Fibroblast of pulmonary artery (primary cell): ENCODE data around the gene MC5R.

Experiments
- DNase-seq: peaks from one replicate; pipeline ENCODE4 v3.0.0-alpha.2; 2010; ENCODE audit warnings: low read depth
- H3K4me3 ChIP-seq: replicated peaks from 2 replicates; pipeline ENCODE4 v1.5.1; 2011; ENCODE audit warnings: low read depth, mild to moderate bottlenecking, control low read depth, low read length, moderate library complexity
- TF ChIP-seq, protein P1 (sequence below): IDR thresholded peaks from 2 replicates; pipeline ENCODE4 v1.5.1; 2011; ENCODE audit warnings: mild to moderate bottlenecking, control low read depth, low read length, inconsistent platforms; ENCODE audit errors: missing control alignments

The MC5R gene

DNA sequence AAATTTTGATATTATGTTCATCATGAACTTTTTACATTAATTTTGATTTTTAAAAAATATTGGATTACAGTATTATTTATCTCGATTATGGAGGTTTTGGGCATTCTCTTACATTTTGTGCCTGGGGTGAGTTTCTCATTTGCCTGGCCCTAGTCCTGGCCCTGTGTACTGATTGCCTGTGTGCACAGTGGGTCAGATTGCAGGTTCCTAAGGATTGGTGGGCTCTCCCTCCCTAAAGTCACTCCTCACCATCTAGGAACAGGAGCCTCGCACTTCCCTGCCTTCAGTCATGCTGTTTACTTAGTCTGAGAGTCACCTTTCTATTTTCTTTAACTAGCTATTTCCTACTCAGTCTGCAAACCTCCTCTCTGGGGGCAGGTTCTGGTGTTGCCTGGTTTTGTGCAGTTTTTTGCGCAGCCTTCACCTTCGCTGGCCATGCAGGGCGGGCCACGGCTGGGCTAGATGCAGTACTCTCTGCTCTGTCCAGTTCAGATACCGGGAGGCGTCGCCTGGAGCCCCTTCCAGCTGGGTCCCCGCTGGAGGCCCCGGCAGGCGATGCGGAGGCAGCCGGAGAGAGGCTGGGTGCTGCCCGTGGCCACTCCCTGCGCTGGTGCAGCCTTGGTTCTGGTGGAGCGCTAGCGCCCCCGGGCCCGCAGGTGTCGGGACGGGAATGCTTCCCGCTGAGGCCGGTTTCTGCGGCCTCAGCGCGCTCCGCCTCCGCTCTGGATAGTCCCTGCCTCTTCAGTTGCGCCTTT lies 23.3 kb upstream of the MC5R start:
- DNase-seq: peak; percentile 37
- TF ChIP-seq, protein P1, sequence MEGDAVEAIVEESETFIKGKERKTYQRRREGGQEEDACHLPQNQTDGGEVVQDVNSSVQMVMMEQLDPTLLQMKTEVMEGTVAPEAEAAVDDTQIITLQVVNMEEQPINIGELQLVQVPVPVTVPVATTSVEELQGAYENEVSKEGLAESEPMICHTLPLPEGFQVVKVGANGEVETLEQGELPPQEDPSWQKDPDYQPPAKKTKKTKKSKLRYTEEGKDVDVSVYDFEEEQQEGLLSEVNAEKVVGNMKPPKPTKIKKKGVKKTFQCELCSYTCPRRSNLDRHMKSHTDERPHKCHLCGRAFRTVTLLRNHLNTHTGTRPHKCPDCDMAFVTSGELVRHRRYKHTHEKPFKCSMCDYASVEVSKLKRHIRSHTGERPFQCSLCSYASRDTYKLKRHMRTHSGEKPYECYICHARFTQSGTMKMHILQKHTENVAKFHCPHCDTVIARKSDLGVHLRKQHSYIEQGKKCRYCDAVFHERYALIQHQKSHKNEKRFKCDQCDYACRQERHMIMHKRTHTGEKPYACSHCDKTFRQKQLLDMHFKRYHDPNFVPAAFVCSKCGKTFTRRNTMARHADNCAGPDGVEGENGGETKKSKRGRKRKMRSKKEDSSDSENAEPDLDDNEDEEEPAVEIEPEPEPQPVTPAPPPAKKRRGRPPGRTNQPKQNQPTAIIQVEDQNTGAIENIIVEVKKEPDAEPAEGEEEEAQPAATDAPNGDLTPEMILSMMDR: peak; percentile 26
- H3K4me3 ChIP-seq: no peak overlapping the region

DNA sequence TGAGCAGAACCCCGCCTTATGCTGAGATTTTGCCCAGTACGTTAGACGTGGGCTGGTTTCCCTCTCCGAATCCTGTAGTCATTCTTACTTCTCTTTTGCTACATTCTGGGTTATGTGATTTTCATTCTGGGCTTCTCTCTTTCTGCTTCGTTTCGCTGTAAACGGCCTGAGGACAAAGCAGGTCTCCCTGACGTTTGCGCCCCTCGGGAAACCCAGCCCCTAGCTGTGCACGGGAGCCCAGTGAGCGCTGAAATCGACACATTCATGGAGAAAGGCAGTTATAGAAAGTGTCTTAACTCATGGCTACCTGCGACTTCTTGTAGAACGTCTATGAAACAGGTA lies 22.7 kb upstream of the MC5R start:
- TF ChIP-seq, protein P1: no peak
- peak overlapping the region; percentile 3 for H3K4me3 ChIP-seq

DNA sequence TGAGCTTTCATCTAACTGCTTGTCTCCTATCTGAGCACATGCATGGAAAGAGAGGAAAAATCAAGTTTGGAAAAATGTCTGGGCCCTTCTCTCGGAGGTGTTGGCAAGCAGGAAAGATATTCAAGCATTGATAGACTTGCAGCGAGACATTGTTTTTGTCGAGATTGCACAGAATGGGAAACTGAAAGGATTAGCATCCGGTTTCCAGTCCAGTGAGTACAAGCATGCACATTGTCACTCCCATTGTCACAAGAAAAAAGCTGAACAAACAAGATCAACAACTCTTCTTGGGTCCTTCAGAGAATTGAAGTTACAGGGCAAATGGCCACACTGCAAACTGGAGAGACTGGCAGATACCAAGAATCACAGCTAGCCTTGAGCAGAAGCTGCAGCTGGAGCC lies 19.6 kb upstream of the MC5R start:
- TF ChIP-seq, protein P1: no peak
- no peak for DNase-seq

More for the DNA sequence above, 22.7 kb upstream of the MC5R start:
- no peak for DNase-seq

DNA sequence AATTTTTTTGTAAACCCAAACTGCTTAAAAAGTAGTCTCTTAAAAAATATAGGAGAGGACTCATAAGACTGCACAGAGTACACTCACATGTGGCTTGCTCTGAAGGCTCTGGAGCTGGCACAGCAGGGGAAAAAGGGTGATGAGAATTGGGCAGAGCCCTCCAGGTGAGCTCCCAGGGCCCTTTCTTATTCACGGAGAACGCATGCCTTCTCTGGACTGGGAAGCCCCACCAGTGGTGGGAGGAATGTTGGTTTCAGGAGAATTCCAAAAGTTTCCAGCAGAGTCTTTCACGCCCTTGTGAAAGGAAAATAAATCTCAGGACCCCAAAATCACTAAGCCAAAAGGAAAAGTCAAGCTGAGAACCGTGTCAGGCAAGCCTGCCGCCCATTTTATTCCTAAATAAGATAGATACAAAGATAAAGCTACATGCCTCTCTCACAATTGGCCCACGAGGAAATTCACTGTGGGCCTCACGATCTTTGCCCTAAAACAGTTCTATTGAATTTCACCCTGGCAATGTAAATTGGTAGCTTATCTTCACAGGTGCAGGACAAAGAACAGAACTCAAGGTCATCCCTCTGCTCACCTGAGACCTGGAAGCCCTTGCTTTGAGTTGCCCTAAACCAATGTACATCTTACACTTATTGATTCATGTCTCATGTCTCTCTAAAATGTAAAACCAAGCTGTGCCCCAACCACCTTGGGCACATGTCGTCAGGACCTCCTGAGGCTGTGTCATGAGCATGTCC lies 15.5 kb upstream of the MC5R start:
- TF ChIP-seq, protein P1: no peak
- DNase-seq: no peak
- no peak overlapping the region for H3K4me3 ChIP-seq

More for the DNA sequence above, 19.6 kb upstream of the MC5R start:
- H3K4me3 ChIP-seq: no peak overlapping the region

DNA sequence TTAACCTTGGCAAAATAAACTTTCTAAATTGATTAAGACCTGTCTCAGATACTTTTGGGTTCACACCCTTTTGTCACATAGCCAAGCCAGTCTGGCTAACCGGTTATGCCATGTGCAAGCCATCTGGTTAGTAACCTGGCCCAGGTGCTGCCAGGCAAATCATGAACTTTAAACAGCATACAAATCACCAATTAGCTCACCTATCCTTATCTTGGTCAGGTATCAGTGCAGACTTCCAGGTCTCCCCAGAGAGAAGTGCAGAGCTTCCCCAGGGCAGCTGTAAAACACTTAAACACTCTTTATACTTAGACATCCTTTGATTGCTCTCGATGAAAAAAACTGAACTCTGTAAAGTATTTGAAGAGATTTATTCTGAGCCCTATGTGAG lies 14.9 kb upstream of the MC5R start:
- TF ChIP-seq, protein P1: no peak
- DNase-seq: no peak
- H3K4me3 ChIP-seq: no peak overlapping the region

DNA sequence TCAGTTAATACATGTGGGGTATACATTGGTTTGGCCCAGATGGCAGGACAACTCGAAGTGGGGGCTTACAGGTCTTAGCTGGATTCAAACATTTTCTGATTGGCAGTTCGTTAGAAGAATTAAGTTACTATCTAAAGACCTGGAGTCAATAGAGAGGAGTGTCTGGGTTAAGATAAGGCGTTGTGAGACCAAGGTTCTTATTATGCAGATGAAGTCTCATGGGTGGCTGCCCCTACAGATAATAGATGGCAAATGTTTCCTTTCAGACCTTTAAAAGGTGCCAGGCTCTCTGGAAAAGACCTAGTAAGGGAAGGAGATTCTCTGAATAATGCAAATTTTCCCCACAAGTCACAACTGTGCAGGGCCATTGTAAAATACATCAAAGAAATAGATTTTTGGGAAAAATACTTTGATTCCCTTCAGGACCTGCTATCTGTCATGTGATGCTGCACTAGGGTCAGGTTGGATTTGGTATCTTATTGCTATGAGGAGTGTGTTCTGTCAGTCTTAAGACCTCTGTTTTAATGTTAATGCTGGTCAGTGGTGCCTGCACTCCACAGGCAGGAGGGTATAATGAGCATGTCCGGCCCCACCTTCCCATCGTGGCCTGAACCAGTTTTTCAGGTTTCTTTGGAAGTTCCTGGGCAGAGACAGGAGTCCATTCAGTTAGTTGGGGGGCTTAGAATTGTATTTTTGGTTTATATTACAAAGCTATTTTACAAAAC lies 14.3 kb upstream of the MC5R start:
- no peak overlapping the region for H3K4me3 ChIP-seq
- TF ChIP-seq, protein P1: no peak
- DNase-seq: no peak
